H1 (cell line): ENCODE data around the gene NCAPD3. TPM values are rescaled to one million over a fixed set of nuclear protein-coding genes. Genes with fewer than 3 reads are reported as not detected.

Experiments used
- CTCF ChIA-PET: fragments of 300-600 bp; sonication (Branson Sonifier 250); formaldehyde crosslinking; loops from one replicate; lab custom pipeline; 2021; ENCODE audit not compliant: partially characterized antibody; lab: Charles Lee
- POLR2A ChIA-PET: fragments of 300-600 bp; sonication (Branson Sonifier 250); formaldehyde crosslinking; loops from one replicate; lab custom pipeline; 2021; ENCODE audit warnings: inconsistent platforms; ENCODE audit not compliant: partially characterized antibody; lab: Charles Lee
- DNase-seq, 2 experiments: peaks; one replicate each; pipeline versions ENCODE4 v3.0.0 to v3.0.0-alpha.2; 2010 to 2022; ENCODE audit warnings: low spot score in 2 of 2, low read depth in 1 of 2, mixed read lengths in 1 of 2
- FAIRE-seq: peaks from 2 replicates; lab custom pipeline; 2011; peaks lifted over from hg19 to GRCh38; lab: Jason Lieb, UNC
- H2AFZ ChIP-seq: 2 replicates; pipeline ENCODE4 v1.8.1; 2012; ENCODE audit warnings: low read length, inconsistent platforms
- H2AK5ac ChIP-seq: 2 replicates; pipeline ENCODE4 v1.6.1; 2013; ENCODE audit warnings: low read depth, low read length
- H2BK120ac ChIP-seq: replicated peaks from 2 replicates; pipeline ENCODE3; 2013; ENCODE audit warnings: low read depth, low read length, inconsistent platforms
- H2BK12ac ChIP-seq: 2 replicates; pipeline ENCODE4 v1.6.1; 2013; ENCODE audit warnings: low read depth, low read length
- H2BK15ac ChIP-seq: 2 replicates; pipeline ENCODE4 v1.6.1; 2013; ENCODE audit warnings: low read length
- H2BK20ac ChIP-seq: 2 replicates; pipeline ENCODE4 v1.6.1; 2013; ENCODE audit warnings: low read length
- H2BK5ac ChIP-seq: 2 replicates; pipeline ENCODE4 v1.6.1; 2013; ENCODE audit warnings: low read depth, low read length
- H3K14ac ChIP-seq: 2 replicates; pipeline ENCODE4 v1.6.1; 2013; ENCODE audit warnings: inconsistent platforms; ENCODE audit not compliant: insufficient read length
- H3K18ac ChIP-seq: 2 replicates; pipeline ENCODE4 v1.6.1; 2013; ENCODE audit warnings: low read length; ENCODE audit errors: extremely low read depth
- H3K23ac ChIP-seq: 2 replicates; pipeline ENCODE4 v1.6.1; 2013; ENCODE audit warnings: inconsistent platforms; ENCODE audit not compliant: insufficient read length
- H3K23me2 ChIP-seq: 2 replicates; pipeline ENCODE4 v1.6.1; 2013; ENCODE audit warnings: low read depth, low read length
- H3K27ac ChIP-seq: 2 replicates; pipeline ENCODE4 v1.6.1; 2011; ENCODE audit warnings: low read depth, low read length, inconsistent platforms
- H3K27me3 ChIP-seq, 4 experiments: replicated peaks in 1 of 4; 1 replicate in 1 of 4; 2 replicates in 3 of 4; pipeline versions ENCODE4 v1.6.1 to v1.8.1; 2011 to 2013; ENCODE audit warnings: low read length in 3 of 4, mild to moderate bottlenecking in 3 of 4, inconsistent platforms in 2 of 4, mixed read lengths in 2 of 4, moderate library complexity in 1 of 4; ENCODE audit not compliant: control insufficient read depth in 3 of 4, insufficient read depth in 3 of 4; ENCODE audit errors: extremely low read depth in 1 of 4
- H3K36me3 ChIP-seq, 4 experiments: 2 replicates each; pipeline versions ENCODE4 v1.6.1 to v1.8.1; 2011 to 2013; ENCODE audit warnings: mild to moderate bottlenecking in 4 of 4, low read length in 3 of 4, moderate library complexity in 2 of 4, control low read depth in 1 of 4, inconsistent platforms in 1 of 4; ENCODE audit not compliant: insufficient read depth in 4 of 4, control insufficient read depth in 2 of 4
- H3K4ac ChIP-seq: replicated peaks from 2 replicates; pipeline ENCODE3; 2013; ENCODE audit warnings: low read length, low read depth, mixed read lengths, inconsistent platforms; ENCODE audit not compliant: insufficient read length
- H3K4me1 ChIP-seq, 4 experiments: replicated peaks in 1 of 4; 1 replicate in 1 of 4; 2 replicates in 3 of 4; pipeline versions ENCODE4 v1.6.1 to v1.8.1; 2011 to 2013; ENCODE audit warnings: low read length in 3 of 4, inconsistent platforms in 2 of 4, mixed read lengths in 1 of 4; ENCODE audit not compliant: insufficient read depth in 4 of 4, control insufficient read depth in 3 of 4
- H3K4me2 ChIP-seq, 2 experiments: 2 replicates each; pipeline versions ENCODE4 v1.6.1 to v1.8.1; 2011 to 2013; ENCODE audit warnings: low read depth in 2 of 2, low read length in 2 of 2, control low read depth in 1 of 2, inconsistent platforms in 1 of 2, mild to moderate bottlenecking in 1 of 2; ENCODE audit not compliant: insufficient read depth in 1 of 2
- H3K4me3 ChIP-seq, 4 experiments: fragments of 200-600, 300-600 bp in 1 of 4; sonication (generic), shearing (Covaris generic), sonication (Bioruptor Twin) in 1 of 4; 2 replicates each; pipeline versions ENCODE4 v1.5.1 to v1.8.1; 2011 to 2016; ENCODE audit warnings: low read length in 4 of 4, low read depth in 3 of 4, control low read depth in 2 of 4, inconsistent platforms in 2 of 4, mild to moderate bottlenecking in 2 of 4, mixed read lengths in 1 of 4, moderate library complexity in 1 of 4; ENCODE audit not compliant: insufficient read depth in 2 of 4; ENCODE audit errors: extremely low read depth in 1 of 4
- H3K56ac ChIP-seq: replicated peaks from 2 replicates; pipeline ENCODE3; 2013; ENCODE audit warnings: low read depth, mild to moderate bottlenecking, mixed read lengths, low read length, inconsistent platforms; ENCODE audit not compliant: insufficient read length
- H3K79me1 ChIP-seq: 2 replicates; pipeline ENCODE4 v1.6.1; 2013; ENCODE audit warnings: low read depth, low read length, control low read depth
- H3K79me2 ChIP-seq, 2 experiments: 2 replicates each; pipeline versions ENCODE4 v1.6.1 to v1.8.1; 2012 to 2013; ENCODE audit warnings: low read length in 2 of 2, mild to moderate bottlenecking in 2 of 2, inconsistent platforms in 1 of 2; ENCODE audit not compliant: insufficient read depth in 2 of 2, control insufficient read depth in 1 of 2
- H3K9ac ChIP-seq, 4 experiments: replicated peaks in 1 of 4; 1 replicate in 1 of 4; 2 replicates in 3 of 4; pipeline versions ENCODE4 v1.6.1 to v1.8.1; 2011 to 2013; ENCODE audit warnings: low read depth in 3 of 4, low read length in 3 of 4, control low read depth in 2 of 4, mild to moderate bottlenecking in 2 of 4, moderate library complexity in 2 of 4, inconsistent platforms in 1 of 4; ENCODE audit errors: extremely low read depth in 1 of 4
- H3K9me3 ChIP-seq, 2 experiments: 2 replicates each; pipeline versions ENCODE4 v1.6.1 to v1.8.1; 2012 to 2013; ENCODE audit warnings: mild to moderate bottlenecking in 2 of 2, moderate library complexity in 2 of 2, control low read depth in 1 of 2, inconsistent platforms in 1 of 2, low read depth in 1 of 2, low read length in 1 of 2, mixed read lengths in 1 of 2; ENCODE audit not compliant: insufficient read depth in 2 of 2
- H4K20me1 ChIP-seq, 2 experiments: replicated peaks in 1 of 2; 2 replicates each; pipeline versions ENCODE3 to v1.8.1; 2011 to 2013; ENCODE audit warnings: inconsistent platforms in 2 of 2, low read length in 2 of 2, mild to moderate bottlenecking in 1 of 2; ENCODE audit not compliant: insufficient read depth in 2 of 2, control insufficient read depth in 1 of 2
- H4K5ac ChIP-seq: 2 replicates; pipeline ENCODE4 v1.6.1; 2013; ENCODE audit warnings: low read length, low read depth, mixed read lengths, inconsistent platforms; ENCODE audit not compliant: insufficient read length
- H4K8ac ChIP-seq: 2 replicates; pipeline ENCODE4 v1.8.0; 2013; ENCODE audit warnings: mild to moderate bottlenecking, moderate library complexity, low read length, inconsistent platforms; ENCODE audit not compliant: insufficient read depth; ENCODE audit errors: extremely low read depth
- H4K91ac ChIP-seq: replicated peaks from 2 replicates; pipeline ENCODE3; 2013; ENCODE audit warnings: low read length, mixed read lengths, inconsistent platforms; ENCODE audit not compliant: insufficient read length
- BCL11A ChIP-seq, 2 experiments: IDR thresholded peaks; one replicate each; pipeline ENCODE4 v1.6.1; 2011; ENCODE audit warnings: low read depth in 2 of 2, low read length in 2 of 2, mild to moderate bottlenecking in 2 of 2
- CEBPB ChIP-seq: IDR thresholded peaks from 2 replicates; pipeline ENCODE4 v1.6.1; 2012; ENCODE audit warnings: low read depth, low read length
- CTBP2 ChIP-seq: IDR thresholded peaks from 2 replicates; pipeline ENCODE4 v1.7.0; 2011; ENCODE audit warnings: borderline replicate concordance, mild to moderate bottlenecking, moderate library complexity, mixed read lengths, low read length; ENCODE audit not compliant: insufficient read depth, insufficient read length
- EGR1 ChIP-seq: IDR thresholded peaks from 2 replicates; pipeline ENCODE4 v1.6.1; 2011; ENCODE audit warnings: low read depth, low read length, borderline replicate concordance
- SIRT6 ChIP-seq: IDR thresholded peaks from one replicate; pipeline ENCODE4 v1.7.1; 2012; ENCODE audit warnings: low read length, inconsistent platforms
- WGBS, 2 experiments: shearing (Covaris generic) in 1 of 2; methylation state at CpG; one replicate each; pipeline versions ENCODE4 v1.1.6 to v1.1.7; 2013 to 2015; ENCODE audit warnings: low lambda C conversion rate in 2 of 2, mixed read lengths in 2 of 2, inconsistent platforms in 1 of 2, low coverage in 1 of 2, missing lambda C conversion rate in 1 of 2; ENCODE audit not compliant: insufficient replicate concordance in 2 of 2, insufficient coverage in 1 of 2, insufficient read length in 1 of 2; ENCODE audit errors: extremely low coverage in 1 of 2, missing lambda C conversion rate in 1 of 2; 5-methylcytosine and 5-hydroxymethylcytosine counted together
- polyA plus RNA-seq, 7 experiments: library from polyadenylated mRNA; depleted of rRNA in 3 of 7; stranded (reverse) in 5 of 7; unstranded in 2 of 7; fragments of >200 nt in 5 of 7; fragments of 200-250 nt in 2 of 7; gene quantifications; 1 replicate in 5 of 7; 2 replicates in 1 of 7; 4 replicates in 1 of 7; pipeline versions ENCODE4 v1.2.1 to v1.2.3, GENCODE V29; 2011 to 2013; ENCODE audit warnings: missing spikeins in 2 of 7, mixed read lengths in 2 of 7
- total RNA-seq: library from RNA; stranded (reverse); fragmentation: NEBNext Ultra II Directional; extraction: Animal tissue kit (Norgen Biotek cat#: 25700); gene quantifications from 2 replicates; pipeline ENCODE4 v1.2.1, GENCODE V29; 2021

Gene NCAPD3
- total and polyA plus RNA-seq, 2 of the 8 experiments (the other 6 are each of a cell fraction or from before 2014, with no cell fraction given): 26.5 to 55.2 TPM

- H2AFZ ChIP-seq: no peak overlapping the region
Measured at GRCh38 chr11:134237557-134237922, 13.8 kb upstream of the NCAPD3 start.

More at GRCh38 chr11:134237557-134237922, 13.8 kb upstream of the NCAPD3 start:
- no peak overlapping the region for H2BK20ac ChIP-seq
- no peak overlapping the region for H3K23ac ChIP-seq
- no peak overlapping the region for H3K18ac ChIP-seq
- H3K79me1 ChIP-seq: no peaks in the 10 kb centered on the region; the same call in 1 of the 2 replicates
- no peaks in the 10 kb centered on the region; a peak in 2 of 8 replicates for H3K36me3 ChIP-seq
- no peaks in the 10 kb centered on the region for H3K23me2 ChIP-seq
- FAIRE-seq (no peak), DNase-seq (no peak)
- H3K14ac ChIP-seq: no peak overlapping the region
- H4K91ac ChIP-seq: no peak overlapping the region
- no peak overlapping the region for H4K8ac ChIP-seq
- H3K9ac ChIP-seq: no peak overlapping the region
- ChIA-PET POLR2A (interaction anchor here (1.0 kb wide), 1 partner anchor 22 kb away, joined by 3 read pairs; no protein-coding TSS in a partner anchor), CTCF (no interaction called here)
- H2BK12ac ChIP-seq: no peak overlapping the region
- H2BK15ac ChIP-seq: no peak overlapping the region
- no peaks in the 10 kb centered on the region for H3K27me3 ChIP-seq
- TF ChIP-seq EGR1 (no peak), SIRT6 (no peak), BCL11A (IDR thresholded peaks at IDR 0.05; ENCODE audit: low read depth in 2 of 2, low read length in 2 of 2) (no peak), CEBPB (no peak), CTBP2 (no peak)
- TF ChIP-seq, all 59 proteins: peak for 0
- Histone ChIP-seq H4K5ac (no peak overlapping the region), H2AK5ac (no peak overlapping the region), H3K79me2 (no peaks in the 10 kb centered on the region), H3K4me2 (no peak overlapping the region), H3K4me1 (no peaks in the 10 kb centered on the region), H2BK5ac (no peak overlapping the region), H2BK120ac (no peak overlapping the region), H3K4me3 (no peak overlapping the region), H3K56ac (no peak overlapping the region), H4K20me1 (no peaks in the 10 kb centered on the region), H3K9me3 (no peaks in the 10 kb centered on the region), H3K27ac (no peak overlapping the region), H3K4ac (no peak overlapping the region)
- WGBS, 2 experiments: 84% methylated on average over 11 of the region's 11 CpGs; no CpG with 5 or more reads in 1 of the 2 experiments
